GM18873 (cell line): Measurements from ENCODE around the gene ABCF2.

Source experiments
- ATAC-seq: cut with Tn5 transposase; IDR thresholded peaks from one replicate; pipeline ENCODE4 v1.9.1; 2021; ENCODE audit warnings: mild to moderate bottlenecking, moderate library complexity, moderate number of reproducible peaks; ENCODE audit not compliant: unreplicated experiment, low FRiP score

The ABCF2 gene

GRCh38 chr7:151198945-151199848 lies 27.8 kb downstream of the ABCF2 start:
- ATAC-seq, result no peak

DNA sequence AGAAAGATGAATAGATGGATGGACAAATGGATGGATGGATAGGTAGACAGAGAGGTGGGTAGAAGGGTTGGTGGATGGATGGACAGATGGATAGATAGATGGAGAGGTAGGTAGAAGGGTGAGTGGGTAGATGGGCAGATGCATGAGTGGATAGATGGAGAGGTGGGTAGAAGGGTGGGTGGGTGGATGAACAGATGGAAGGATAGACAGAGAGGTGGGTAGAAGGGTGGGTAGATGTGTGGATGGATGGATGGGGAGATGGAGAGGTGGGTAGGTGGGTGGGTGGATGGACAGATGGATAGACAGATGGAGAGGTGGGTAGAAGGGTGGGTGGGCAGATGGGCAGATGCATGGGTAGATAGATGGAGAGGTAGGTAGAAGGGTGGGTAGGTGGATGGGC lies 29.1 kb downstream of the ABCF2 start:
- no peak for ATAC-seq

DNA sequence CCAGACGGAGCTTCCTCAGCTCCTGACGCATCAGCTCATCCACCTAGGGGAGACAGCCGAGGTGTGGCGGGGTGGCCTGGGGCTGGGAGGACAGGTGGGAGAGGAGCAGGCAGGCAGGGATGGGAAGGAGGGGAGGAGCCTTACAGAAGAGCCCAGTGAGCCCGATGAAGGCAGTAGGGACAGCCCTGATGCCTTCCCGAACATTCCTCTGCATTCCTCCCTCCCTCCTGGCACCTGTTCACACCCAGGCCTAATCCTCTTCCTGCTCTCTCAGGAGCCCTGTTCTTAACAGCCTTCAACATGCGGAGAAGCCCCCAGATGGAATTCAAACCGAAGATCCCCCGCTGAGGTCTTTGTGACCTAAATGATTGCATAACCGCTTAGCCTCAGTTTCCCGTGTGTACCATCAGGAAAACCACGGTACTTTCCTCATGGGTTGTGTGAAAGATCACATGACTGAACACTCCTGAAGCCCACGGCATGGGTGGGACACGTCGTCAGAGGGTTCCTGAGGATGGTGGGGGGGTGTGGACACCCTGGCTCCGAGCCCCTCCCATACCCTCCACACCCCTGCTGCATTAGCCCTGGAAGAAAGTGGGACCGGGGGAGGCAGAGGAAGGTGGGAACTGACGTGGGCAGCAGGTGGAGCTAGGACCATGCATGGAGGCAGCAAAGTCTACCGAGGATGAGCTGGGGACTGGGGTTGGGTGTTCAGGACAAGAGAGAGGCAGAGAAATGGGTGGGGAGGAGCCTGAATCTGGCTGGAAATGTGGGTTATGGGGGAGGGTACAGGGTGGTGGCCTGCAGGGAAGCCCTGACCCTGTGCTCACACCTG lies 31.2 kb downstream of the ABCF2 start:
- ATAC-seq, result no peak

- ATAC-seq, result no peak
These were observed 32.8 kb downstream of the ABCF2 start for GRCh38 chr7:151194188-151194587.

GRCh38 chr7:151193203-151193978 lies 33.6 kb downstream of the ABCF2 start:
- no peak for ATAC-seq

GRCh38 chr7:151192002-151192539 lies 34.9 kb downstream of the ABCF2 start:
- no peak for ATAC-seq

- no peak for ATAC-seq
These were observed 35.5 kb downstream of the ABCF2 start for GRCh38 chr7:151191544-151191943.

- no peak for ATAC-seq
These were observed 38.0 kb downstream of the ABCF2 start for GRCh38 chr7:151189038-151189437.

DNA sequence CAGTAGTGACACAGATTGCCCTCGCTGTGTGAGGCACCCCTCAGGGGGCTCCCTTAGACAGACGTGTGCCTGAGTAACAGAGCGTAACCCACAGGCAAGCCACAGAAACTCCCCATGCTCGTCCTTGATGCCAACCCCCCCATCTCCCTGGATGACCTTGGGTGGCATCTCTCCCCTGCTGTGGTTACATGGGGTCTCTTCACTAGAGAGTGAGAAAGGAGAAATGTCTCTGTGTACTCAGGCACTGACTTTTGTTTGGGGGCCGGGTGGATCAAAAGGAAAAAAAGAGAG lies 38.8 kb downstream of the ABCF2 start:
- ATAC-seq, result no peak

- ATAC-seq, result no peak
These were observed 39.4 kb downstream of the ABCF2 start for GRCh38 chr7:151187409-151188251.

DNA sequence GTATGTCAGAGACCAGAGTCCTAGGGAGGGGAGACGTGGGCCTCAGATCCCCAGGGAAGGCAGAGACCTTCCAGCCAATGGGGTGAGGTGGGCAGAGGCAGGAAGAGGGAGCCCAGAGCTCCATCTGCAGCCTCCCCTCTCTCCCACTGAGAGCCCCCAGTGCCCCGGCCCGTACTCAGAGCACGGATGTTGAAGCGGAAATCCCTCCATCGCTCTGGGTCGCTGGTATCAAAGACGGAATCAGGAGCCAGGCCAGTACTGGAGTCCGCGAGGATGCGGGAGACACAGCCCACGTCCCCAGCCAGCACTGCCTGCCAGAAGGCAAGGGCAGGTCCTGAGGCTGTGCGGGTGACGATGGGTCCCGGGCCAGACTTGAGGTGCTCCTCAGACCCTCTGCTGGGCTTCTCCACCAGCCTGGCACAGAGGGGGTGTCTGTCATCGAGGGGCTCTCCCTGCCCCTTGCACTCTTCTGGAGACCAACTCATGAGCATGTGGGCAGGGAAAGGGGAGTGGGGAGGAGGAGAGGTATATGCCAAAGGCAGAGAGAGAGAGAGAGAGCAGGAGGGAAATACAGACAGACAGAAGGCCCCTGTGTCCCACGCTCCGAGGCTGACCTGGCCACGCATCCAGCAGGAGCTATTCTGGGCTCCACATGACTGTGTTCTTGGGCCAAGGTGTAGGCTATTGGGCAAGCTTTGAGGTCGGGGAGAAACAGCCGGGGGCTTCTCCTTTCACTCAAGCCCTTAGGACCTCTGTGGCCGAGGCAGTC lies 40.2 kb downstream of the ABCF2 start, which contains the start of gene ASB10:
ASB10 (minus strand) TSS at position 611 of the 769 bp plus-strand sequence; CDS start at position 491, 120 bp downstream.
- no peak for ATAC-seq

- no peak for ATAC-seq
These were observed 41.0 kb downstream of the ABCF2 start for GRCh38 chr7:151185762-151186639.

DNA sequence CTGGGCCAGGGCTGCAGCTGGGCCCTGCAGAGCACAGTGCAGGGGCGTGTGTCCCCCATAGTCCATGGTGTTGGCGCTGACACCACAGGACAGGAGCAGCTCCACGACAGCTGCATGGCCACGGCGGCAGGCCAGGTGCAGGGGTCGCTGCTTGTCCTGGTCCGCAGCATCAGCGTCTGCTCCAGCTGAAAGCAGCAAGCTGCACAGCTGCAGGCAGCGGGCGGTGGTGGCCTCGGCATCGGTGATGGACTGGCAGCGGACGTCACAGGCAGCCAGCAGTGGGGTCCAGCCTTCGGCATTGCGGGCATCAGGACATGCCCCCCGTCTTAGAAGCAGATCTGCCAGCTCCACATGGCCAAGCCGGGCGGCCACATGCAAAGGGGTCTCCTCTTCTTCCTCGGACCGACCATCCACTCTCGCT lies 46.0 kb downstream of the ABCF2 start:
- ATAC-seq, result no peak

GRCh38 chr7:151179946-151180345 lies 47.1 kb downstream of the ABCF2 start:
- no peak for ATAC-seq

GRCh38 chr7:151179287-151179860 lies 47.6 kb downstream of the ABCF2 start:
- ATAC-seq, result no peak

DNA sequence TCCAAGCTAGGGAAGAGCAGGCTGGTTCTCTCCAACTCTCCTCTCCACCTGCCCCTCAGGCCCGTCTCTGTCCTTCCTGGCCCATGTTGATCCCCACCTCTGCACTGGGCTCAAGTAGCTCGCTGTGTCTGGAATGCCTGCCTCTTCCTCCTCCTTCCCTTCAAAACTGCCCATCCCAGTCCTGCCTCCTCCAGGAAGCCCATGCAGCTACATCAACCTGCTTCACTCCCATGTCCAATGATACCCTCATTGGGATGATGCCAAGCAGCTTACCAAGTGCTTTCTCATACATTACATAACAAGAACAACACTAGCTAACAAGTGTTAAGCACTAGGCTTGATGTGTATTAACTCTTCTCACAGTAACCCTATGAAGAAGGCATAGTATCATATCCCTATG lies 48.2 kb downstream of the ABCF2 start:
- no peak for ATAC-seq

DNA sequence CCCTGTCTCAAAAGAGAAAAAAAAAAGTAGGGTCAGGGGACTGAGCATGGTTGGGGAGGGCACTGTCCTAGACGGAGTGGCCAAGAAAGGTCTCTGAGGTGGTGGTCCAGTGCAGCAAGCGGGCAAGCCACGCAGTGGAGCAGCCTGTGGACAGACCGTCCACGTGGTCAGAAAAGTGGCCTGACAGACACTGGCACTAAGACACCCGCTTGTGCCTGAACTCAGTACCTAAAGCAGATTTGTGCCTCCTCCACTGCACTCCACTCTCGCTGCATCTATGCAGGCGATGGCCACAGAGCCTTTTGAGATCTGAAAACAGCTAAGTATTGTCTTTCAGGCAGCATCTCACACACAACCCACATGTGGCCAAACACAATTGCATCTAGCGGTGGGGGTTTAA lies 48.8 kb downstream of the ABCF2 start:
- no peak for ATAC-seq

GRCh38 chr7:151177310-151177709 lies 49.7 kb downstream of the ABCF2 start:
- no peak for ATAC-seq
